B cell (primary cell): ENCODE data around the gene SYTL1.

Experiments used
- CTCF ChIP-seq: fragments of 200-600 bp; IDR thresholded peaks from one replicate; pipeline ENCODE4 v1.8.0; 2022; ENCODE audit warnings: antibody characterized with exemption, mild to moderate bottlenecking
- EZH2 ChIP-seq: IDR thresholded peaks from 2 replicates; pipeline ENCODE4 v1.6.1; 2012; ENCODE audit warnings: borderline replicate concordance, low read depth, mild to moderate bottlenecking, moderate library complexity, low read length; ENCODE audit not compliant: insufficient read depth, poor library complexity, severe bottlenecking

- TF ChIP-seq EZH2 (no peak), CTCF (no peak)
Observed at GRCh38 chr1:27353166-27353565, 11.3 kb downstream of the SYTL1 start.
